ENCODE data around the gene PRKAG2. TPM values are rescaled to one million over a fixed set of nuclear protein-coding genes. Genes with fewer than 3 reads are reported as not detected.

Gene PRKAG2
- total RNA-seq, 1 donor from 2014 or later, result 13.5 TPM

DNA sequence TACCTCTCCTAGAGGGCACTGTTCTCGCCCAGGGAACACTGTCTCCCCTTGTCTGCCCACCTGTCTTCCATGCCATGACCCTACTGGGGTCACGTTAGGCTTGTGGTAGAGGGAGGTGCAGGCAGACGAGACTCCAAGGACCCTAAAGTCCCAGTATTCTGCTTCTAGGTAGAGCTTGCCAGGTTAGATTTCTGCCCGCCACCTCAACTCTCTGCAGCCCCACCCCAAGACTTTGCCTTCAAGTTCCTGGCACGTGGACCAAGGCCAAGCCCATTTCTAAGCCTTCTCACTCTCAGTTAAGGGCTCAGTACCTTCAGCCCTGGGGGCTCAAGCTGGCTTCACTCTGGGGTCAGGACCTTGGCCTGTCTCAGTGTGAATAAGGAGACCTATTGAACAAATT, 16.1 kb downstream of the PRKAG2 start:
- H3K36me3 Mint-ChIP-seq (ENCODE audit: unreplicated experiment), result no peaks in the 10 kb centered on the region
- peaks cover 15% of the 10 kb centered on the region for H3K27me3 Mint-ChIP-seq (ENCODE audit: unreplicated experiment)
- TF ChIP-seq CTCF (IDR thresholded peaks at IDR 0.05), result no peak
- H3K27ac Mint-ChIP-seq (ENCODE audit: unreplicated experiment), result no peak overlapping the region
- H3K4me1 Mint-ChIP-seq (ENCODE audit: unreplicated experiment), result no peaks in the 10 kb centered on the region
- H3K4me3 Mint-ChIP-seq (ENCODE audit: unreplicated experiment), result no peak overlapping the region
- no peak for DNase-seq (ENCODE audit: extremely low spot score, unreplicated experiment)
- no peaks in the 10 kb centered on the region for H3K9me3 Mint-ChIP-seq (ENCODE audit: unreplicated experiment)

DNA sequence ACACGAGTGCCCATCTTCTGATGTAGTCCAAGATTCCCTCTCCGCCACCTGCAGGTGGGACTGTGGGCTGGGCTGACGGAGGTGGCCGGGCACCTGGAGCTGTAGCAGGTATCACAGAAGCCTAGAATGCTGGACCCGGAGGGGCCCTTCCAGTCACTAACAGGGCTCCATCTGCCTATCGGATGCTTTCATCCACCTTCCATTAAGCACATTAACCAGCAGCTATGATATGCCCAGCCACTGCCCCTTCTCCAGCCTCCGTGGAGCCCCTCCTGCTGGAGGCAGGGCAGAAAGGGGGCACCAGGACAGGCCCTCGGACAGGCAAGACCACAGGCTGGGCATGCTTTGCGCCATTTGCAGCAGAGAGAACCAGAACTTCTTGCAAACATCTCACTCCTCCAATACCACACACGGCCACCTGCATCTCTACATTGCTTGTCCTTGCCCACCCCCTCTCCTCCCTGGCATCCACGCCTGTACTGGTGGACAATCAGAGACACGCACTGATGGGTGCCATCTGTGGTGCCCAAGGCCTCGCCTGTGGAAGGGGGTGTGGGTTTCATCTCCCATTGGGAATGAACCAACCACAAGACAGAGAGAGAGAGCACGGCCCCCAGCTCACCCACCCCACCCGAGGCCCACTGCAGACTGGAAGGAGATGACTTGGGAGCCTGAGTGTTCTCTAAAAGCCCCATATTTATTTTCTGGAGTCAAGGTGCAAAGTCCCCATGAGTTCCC, 16.8 kb downstream of the PRKAG2 start:
- Mint-ChIP-seq H3K36me3 (ENCODE audit: unreplicated experiment) (no peaks in the 10 kb centered on the region), H3K27ac (ENCODE audit: unreplicated experiment) (no peak overlapping the region), H3K4me3 (ENCODE audit: unreplicated experiment) (no peak overlapping the region), H3K4me1 (ENCODE audit: unreplicated experiment) (no peaks in the 10 kb centered on the region), H3K9me3 (ENCODE audit: unreplicated experiment) (no peaks in the 10 kb centered on the region), H3K27me3 (ENCODE audit: unreplicated experiment) (peaks cover 15% of the 10 kb centered on the region)
- TF ChIP-seq CTCF (IDR thresholded peaks at IDR 0.05), result no peak
- DNase-seq (ENCODE audit: extremely low spot score, unreplicated experiment), result no peak

DNA sequence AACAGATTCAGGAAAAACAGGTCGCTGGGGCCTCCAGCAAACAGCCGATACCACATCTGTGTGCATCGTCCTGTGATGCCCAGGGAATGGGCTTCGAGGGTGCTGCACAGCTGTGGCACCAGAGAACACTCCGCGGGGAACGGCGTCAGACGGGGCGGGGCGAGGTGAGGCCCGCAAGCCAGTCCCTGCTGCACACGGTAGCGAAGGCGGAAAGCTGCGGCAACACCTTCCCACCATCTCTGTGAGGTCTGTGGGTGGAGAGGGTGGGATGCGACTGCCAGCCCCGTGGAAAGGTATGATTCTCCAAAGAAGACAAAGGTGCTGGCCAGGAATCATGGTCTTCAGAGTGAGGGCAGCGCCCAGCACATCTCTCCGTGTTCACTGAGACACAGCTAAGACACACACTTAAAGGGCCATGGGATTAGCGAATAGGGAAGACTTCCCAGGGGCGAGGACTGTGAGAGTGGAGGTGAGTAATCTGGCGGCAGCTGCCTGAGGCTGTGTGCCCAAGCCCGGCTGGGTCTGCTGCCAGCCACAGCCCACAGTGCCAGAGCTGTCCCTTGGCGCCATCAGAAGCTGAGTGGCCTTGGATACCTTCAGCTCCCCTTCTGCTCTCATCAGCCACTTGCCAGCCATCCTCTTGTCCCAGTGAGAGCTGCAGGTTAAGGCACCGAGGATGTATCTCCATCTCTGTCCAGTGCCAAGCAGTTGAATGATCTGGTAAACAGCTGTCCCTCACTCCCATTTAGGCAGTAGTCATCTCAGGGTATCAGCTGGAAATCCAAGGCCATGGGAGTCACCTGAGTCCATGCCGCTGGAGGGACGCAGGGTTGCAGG, 17.6 kb downstream of the PRKAG2 start:
- Mint-ChIP-seq H3K4me1 (ENCODE audit: unreplicated experiment) (no peaks in the 10 kb centered on the region), H3K36me3 (ENCODE audit: unreplicated experiment) (no peaks in the 10 kb centered on the region), H3K9me3 (ENCODE audit: unreplicated experiment) (no peaks in the 10 kb centered on the region), H3K27me3 (ENCODE audit: unreplicated experiment) (peaks cover 12% of the 10 kb centered on the region), H3K27ac (ENCODE audit: unreplicated experiment) (no peak overlapping the region), H3K4me3 (ENCODE audit: unreplicated experiment) (no peak overlapping the region)
- no peak for TF ChIP-seq CTCF (IDR thresholded peaks at IDR 0.05)
- DNase-seq (ENCODE audit: extremely low spot score, unreplicated experiment), result no peak

- Mint-ChIP-seq H3K9me3 (ENCODE audit: unreplicated experiment) (no peaks in the 10 kb centered on the region), H3K4me1 (ENCODE audit: unreplicated experiment) (no peaks in the 10 kb centered on the region), H3K4me3 (ENCODE audit: unreplicated experiment) (no peak overlapping the region)
These were observed 18.5 kb downstream of the PRKAG2 start for GRCh38 chr7:151858456-151858855.

More at GRCh38 chr7:151858456-151858855, 18.5 kb downstream of the PRKAG2 start:
- no peaks in the 10 kb centered on the region for H3K36me3 Mint-ChIP-seq (ENCODE audit: unreplicated experiment)
- peaks cover 14% of the 10 kb centered on the region for H3K27me3 Mint-ChIP-seq (ENCODE audit: unreplicated experiment)
- H3K27ac Mint-ChIP-seq (ENCODE audit: unreplicated experiment), result no peak overlapping the region
- no peak for DNase-seq (ENCODE audit: extremely low spot score, unreplicated experiment)
- TF ChIP-seq CTCF (IDR thresholded peaks at IDR 0.05), result no peak
